GM15510 (cell line): ENCODE results near the gene MYO3B.

Experiments
- POLR2A ChIP-seq: IDR thresholded peaks from 3 replicates; pipeline ENCODE4 v1.6.1; 2011; ENCODE audit warnings: borderline replicate concordance; ENCODE audit not compliant: insufficient read length; ENCODE audit errors: extremely low read depth

The MYO3B gene

GRCh38 chr2:170500770-170501169 lies 322.8 kb downstream of the MYO3B start:
- no peak for TF ChIP-seq POLR2A

- no peak for TF ChIP-seq POLR2A
Measured at GRCh38 chr2:170501421-170502043, 323.6 kb downstream of the MYO3B start.

- TF ChIP-seq POLR2A = no peak
Measured at GRCh38 chr2:170502361-170503130, 324.6 kb downstream of the MYO3B start.

GRCh38 chr2:170503563-170503962 lies 325.6 kb downstream of the MYO3B start:
- TF ChIP-seq POLR2A = no peak

- TF ChIP-seq POLR2A = no peak
Measured at GRCh38 chr2:170503971-170504809, 326.2 kb downstream of the MYO3B start.

- no peak for TF ChIP-seq POLR2A
Measured at GRCh38 chr2:170504810-170505145, 326.8 kb downstream of the MYO3B start.

GRCh38 chr2:170505631-170506275 lies 327.8 kb downstream of the MYO3B start:
- TF ChIP-seq POLR2A = no peak

GRCh38 chr2:170509452-170510193 lies 331.7 kb downstream of the MYO3B start:
- no peak for TF ChIP-seq POLR2A

GRCh38 chr2:170512266-170512665 lies 334.3 kb downstream of the MYO3B start:
- no peak for TF ChIP-seq POLR2A

- TF ChIP-seq POLR2A = no peak
Measured at GRCh38 chr2:170514140-170514539, 336.2 kb downstream of the MYO3B start.

GRCh38 chr2:170517538-170517937 lies 339.6 kb downstream of the MYO3B start:
- no peak for TF ChIP-seq POLR2A

GRCh38 chr2:170518911-170519310 lies 341.0 kb downstream of the MYO3B start:
- TF ChIP-seq POLR2A = no peak

- TF ChIP-seq POLR2A = no peak
Measured at GRCh38 chr2:170521299-170521698, 343.4 kb downstream of the MYO3B start.

- TF ChIP-seq POLR2A = no peak
Measured at GRCh38 chr2:170523506-170523905, 345.6 kb downstream of the MYO3B start.
